Measurements from ENCODE around the gene CBX7.

Gene CBX7

GRCh38 chr22:39125622-39126021 lies 26.9 kb downstream of the CBX7 start:
- no peak for DNase-seq (ENCODE audit: low read depth in 2 of 2)

GRCh38 chr22:39123751-39124581 lies 28.5 kb downstream of the CBX7 start:
- no peak for DNase-seq (ENCODE audit: low read depth in 2 of 2)

GRCh38 chr22:39122772-39123470 lies 29.6 kb downstream of the CBX7 start:
- no peak for DNase-seq (ENCODE audit: low read depth in 2 of 2)

GRCh38 chr22:39120983-39121382 lies 31.5 kb downstream of the CBX7 start:
- no peak for DNase-seq (ENCODE audit: low read depth in 2 of 2)

- peak; percentile 29 to 42 for DNase-seq (ENCODE audit: low read depth in 2 of 2)
These were observed 34.8 kb downstream of the CBX7 start for GRCh38 chr22:39117585-39118191.

GRCh38 chr22:39115977-39116621 lies 36.4 kb downstream of the CBX7 start:
- DNase-seq (ENCODE audit: low read depth in 2 of 2), result no peak

GRCh38 chr22:39115570-39115969 lies 36.9 kb downstream of the CBX7 start:
- no peak for DNase-seq (ENCODE audit: low read depth in 2 of 2)

- DNase-seq (ENCODE audit: low read depth in 2 of 2), result no peak
These were observed 38.4 kb downstream of the CBX7 start for GRCh38 chr22:39114112-39114511.

GRCh38 chr22:39110631-39111561 lies 41.6 kb downstream of the CBX7 start:
- no peak for DNase-seq (ENCODE audit: low read depth in 2 of 2)

GRCh38 chr22:39109361-39109760 lies 43.1 kb downstream of the CBX7 start:
- no peak for DNase-seq (ENCODE audit: low read depth in 2 of 2)

- DNase-seq (ENCODE audit: low read depth in 2 of 2), result no peak
These were observed 44.0 kb downstream of the CBX7 start for GRCh38 chr22:39108487-39108886.

- no peak for DNase-seq (ENCODE audit: low read depth in 2 of 2)
These were observed 46.2 kb downstream of the CBX7 start for GRCh38 chr22:39106326-39106725.

- no peak for DNase-seq (ENCODE audit: low read depth in 2 of 2)
These were observed 49.0 kb downstream of the CBX7 start for GRCh38 chr22:39103431-39103830.

GRCh38 chr22:39101226-39101625 lies 51.3 kb downstream of the CBX7 start:
- no peak for DNase-seq (ENCODE audit: low read depth in 2 of 2)

GRCh38 chr22:39098576-39098975 lies 53.9 kb downstream of the CBX7 start:
- DNase-seq (ENCODE audit: low read depth in 2 of 2), result no peak

GRCh38 chr22:39098026-39098425 lies 54.5 kb downstream of the CBX7 start:
- no peak for DNase-seq (ENCODE audit: low read depth in 2 of 2)

- no peak for DNase-seq (ENCODE audit: low read depth in 2 of 2)
These were observed 55.1 kb downstream of the CBX7 start, which contains the start of gene APOBEC3H for GRCh38 chr22:39097098-39098020. APOBEC3H (plus strand) TSS chr22:39097244; CDS start chr22:39100279, 3,035 bp downstream.

GRCh38 chr22:39095971-39096370 lies 56.5 kb downstream of the CBX7 start:
- no peak for DNase-seq (ENCODE audit: low read depth in 2 of 2)

GRCh38 chr22:39094717-39095389 lies 57.6 kb downstream of the CBX7 start:
- no peak for DNase-seq (ENCODE audit: low read depth in 2 of 2)

Measured in stimulated activated CD4-positive, alpha-beta T cell treated with anti-CD3 and anti-CD28 coated beads, Interleukin-1b, Interleukin-23, amount 100 ng/mL, for 1 hour (primary cell).